ENCODE results near the gene FMO4. TPM values are rescaled to one million over a fixed set of nuclear protein-coding genes. Genes with fewer than 3 reads are reported as not detected.

The FMO4 gene
- total and polyA plus RNA-seq, 9 of the 15 experiments (the other 6 are each of a cell fraction or from before 2014, with no cell fraction given): 0.25 to 1.1 (median 0.54) TPM; not detected in 2

DNA sequence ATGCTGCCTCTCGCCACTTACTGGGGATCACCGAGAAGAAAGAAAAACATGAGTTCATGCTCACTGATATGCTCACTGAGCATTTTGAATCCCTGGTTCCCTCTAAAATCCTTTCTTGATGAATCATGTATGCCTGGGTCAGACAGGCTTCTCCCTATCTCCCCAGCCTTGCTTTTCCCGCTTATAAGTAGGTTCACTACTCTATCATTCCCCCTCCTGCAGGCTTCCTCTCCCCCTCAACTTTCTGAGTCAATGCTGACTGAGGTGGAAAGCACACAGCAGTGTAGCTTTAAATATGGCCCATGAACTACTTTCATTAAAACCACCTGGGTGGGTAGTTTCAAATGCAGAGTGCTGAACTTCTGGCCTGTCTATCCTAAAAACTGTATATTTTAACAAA lies 41.7 kb downstream of the FMO4 start:
- Histone ChIP-seq H3K4me1 (replicated peaks in 1 of 2; ENCODE audit: control insufficient read depth in 2 of 2, insufficient read depth in 2 of 2, low read length in 2 of 2) (no peaks in the 10 kb centered on the region), H3K4me3 (no peak overlapping the region), H3K4me2 (ENCODE audit: insufficient read depth, low read length) (no peak overlapping the region), H3K9me3 (replicated peaks; ENCODE audit: control insufficient read depth, insufficient read depth, low read depth, low read length) (no peaks in the 10 kb centered on the region), H3K9ac (ENCODE audit: insufficient read depth in 1 of 2, low read depth in 2 of 2, low read length in 2 of 2) (no peak overlapping the region), H3K27me3 (ENCODE audit: control insufficient read depth in 2 of 2, insufficient read depth in 2 of 2, low read length in 2 of 2) (no peaks in the 10 kb centered on the region; a peak in 1 of 5 replicates), H3K36me3 (ENCODE audit: control insufficient read depth, insufficient read depth, low read length) (no peaks in the 10 kb centered on the region), H4K20me1 (replicated peaks; ENCODE audit: control insufficient read depth, insufficient read depth, low read length) (no peaks in the 10 kb centered on the region), H3K27ac (ENCODE audit: extremely low read depth, low read depth, low read length) (no peak overlapping the region), H2AFZ (ENCODE audit: low read depth, low read length) (no peak overlapping the region), H3K79me2 (ENCODE audit: control insufficient read depth, insufficient read depth, low read length) (no peaks in the 10 kb centered on the region), H3K9me1 (ENCODE audit: control insufficient read depth, insufficient read depth, low read length) (no peaks in the 10 kb centered on the region)
- CTCF ChIA-PET (ENCODE audit: low intra/inter-chr PET ratio): no interaction called here
- intact Hi-C loops (cut with micrococcal nuclease): no loop called here
- DNase-seq (ENCODE audit: extremely low read depth in 1 of 4, low spot score in 3 of 4) (no peak), ATAC-seq (no peak), FAIRE-seq (no peak)
- no TSS peak for BruUV-seq (replicated peaks)
- WGBS (ENCODE audit: insufficient coverage, low coverage, missing lambda C conversion rate): 0% methylated on average over 3 of the region's 3 CpGs
- TF ChIP-seq, protein P1, sequence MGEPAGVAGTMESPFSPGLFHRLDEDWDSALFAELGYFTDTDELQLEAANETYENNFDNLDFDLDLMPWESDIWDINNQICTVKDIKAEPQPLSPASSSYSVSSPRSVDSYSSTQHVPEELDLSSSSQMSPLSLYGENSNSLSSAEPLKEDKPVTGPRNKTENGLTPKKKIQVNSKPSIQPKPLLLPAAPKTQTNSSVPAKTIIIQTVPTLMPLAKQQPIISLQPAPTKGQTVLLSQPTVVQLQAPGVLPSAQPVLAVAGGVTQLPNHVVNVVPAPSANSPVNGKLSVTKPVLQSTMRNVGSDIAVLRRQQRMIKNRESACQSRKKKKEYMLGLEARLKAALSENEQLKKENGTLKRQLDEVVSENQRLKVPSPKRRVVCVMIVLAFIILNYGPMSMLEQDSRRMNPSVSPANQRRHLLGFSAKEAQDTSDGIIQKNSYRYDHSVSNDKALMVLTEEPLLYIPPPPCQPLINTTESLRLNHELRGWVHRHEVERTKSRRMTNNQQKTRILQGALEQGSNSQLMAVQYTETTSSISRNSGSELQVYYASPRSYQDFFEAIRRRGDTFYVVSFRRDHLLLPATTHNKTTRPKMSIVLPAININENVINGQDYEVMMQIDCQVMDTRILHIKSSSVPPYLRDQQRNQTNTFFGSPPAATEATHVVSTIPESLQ (CRISPR knock-in tag; IDR thresholded peaks at IDR 0.05): no peak
- TF ChIP-seq TARDBP (IDR thresholded peaks at IDR 0.05): no peak
- TF ChIP-seq TEAD4 (IDR thresholded peaks at IDR 0.05; ENCODE audit: low read length): no peak
- no peak for TF ChIP-seq TEAD4 (CRISPR knock-in tag; IDR thresholded peaks at IDR 0.05; ENCODE audit: borderline replicate concordance)
- no peak for TF ChIP-seq DIDO1 (tag; IDR thresholded peaks at IDR 0.05; ENCODE audit: low read depth)
- TF ChIP-seq NONO (IDR thresholded peaks at IDR 0.05; ENCODE audit: low read depth in 2 of 2, low read length in 1 of 2): no peak
- no peak for TF ChIP-seq MAFG (tag; conservative IDR thresholded peaks at IDR 0.05)
- TF ChIP-seq FOXK2 (conservative IDR thresholded peaks at IDR 0.05 in 1 of 2, IDR thresholded peaks at IDR 0.05 in 1 of 2; ENCODE audit: low read depth in 2 of 2): no peak
- TF ChIP-seq ZNF232 (CRISPR knock-in tag; IDR thresholded peaks at IDR 0.05): no peak
- no peak for TF ChIP-seq NFATC3 (IDR thresholded peaks at IDR 0.05)
- TF ChIP-seq HOXB6 (CRISPR knock-in tag; IDR thresholded peaks at IDR 0.05; ENCODE audit: borderline replicate concordance): no peak
- TF ChIP-seq THRB (CRISPR knock-in tag; conservative IDR thresholded peaks at IDR 0.05): no peak
- TF ChIP-seq, protein P2, sequence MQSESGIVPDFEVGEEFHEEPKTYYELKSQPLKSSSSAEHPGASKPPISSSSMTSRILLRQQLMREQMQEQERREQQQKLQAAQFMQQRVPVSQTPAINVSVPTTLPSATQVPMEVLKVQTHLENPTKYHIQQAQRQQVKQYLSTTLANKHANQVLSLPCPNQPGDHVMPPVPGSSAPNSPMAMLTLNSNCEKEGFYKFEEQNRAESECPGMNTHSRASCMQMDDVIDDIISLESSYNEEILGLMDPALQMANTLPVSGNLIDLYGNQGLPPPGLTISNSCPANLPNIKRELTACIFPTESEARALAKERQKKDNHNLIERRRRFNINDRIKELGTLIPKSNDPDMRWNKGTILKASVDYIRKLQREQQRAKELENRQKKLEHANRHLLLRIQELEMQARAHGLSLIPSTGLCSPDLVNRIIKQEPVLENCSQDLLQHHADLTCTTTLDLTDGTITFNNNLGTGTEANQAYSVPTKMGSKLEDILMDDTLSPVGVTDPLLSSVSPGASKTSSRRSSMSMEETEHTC (IDR thresholded peaks at IDR 0.05): no peak
- TF ChIP-seq MAFK (IDR thresholded peaks at IDR 0.05; ENCODE audit: low read length): no peak
- TF ChIP-seq, protein P3, sequence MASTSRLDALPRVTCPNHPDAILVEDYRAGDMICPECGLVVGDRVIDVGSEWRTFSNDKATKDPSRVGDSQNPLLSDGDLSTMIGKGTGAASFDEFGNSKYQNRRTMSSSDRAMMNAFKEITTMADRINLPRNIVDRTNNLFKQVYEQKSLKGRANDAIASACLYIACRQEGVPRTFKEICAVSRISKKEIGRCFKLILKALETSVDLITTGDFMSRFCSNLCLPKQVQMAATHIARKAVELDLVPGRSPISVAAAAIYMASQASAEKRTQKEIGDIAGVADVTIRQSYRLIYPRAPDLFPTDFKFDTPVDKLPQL (IDR thresholded peaks at IDR 0.05; ENCODE audit: extremely low read depth, insufficient read length): no peak
- TF ChIP-seq ZNF212 (CRISPR knock-in tag; IDR thresholded peaks at IDR 0.05): no peak
- TF ChIP-seq PHTF2 (CRISPR knock-in tag; IDR thresholded peaks at IDR 0.05): no peak
- TF ChIP-seq JUNB (CRISPR knock-in tag; conservative IDR thresholded peaks at IDR 0.05): no peak
- TF ChIP-seq ZNF239 (CRISPR knock-in tag; IDR thresholded peaks at IDR 0.05): no peak
- TF ChIP-seq TEAD1 (CRISPR knock-in tag; IDR thresholded peaks at IDR 0.05): no peak
- POLR2A ChIA-PET: no interaction called here
- in situ Hi-C loops (cut with MboI): no loop called here
